ENCODE data around the gene RTP3.

The RTP3 gene

DNA sequence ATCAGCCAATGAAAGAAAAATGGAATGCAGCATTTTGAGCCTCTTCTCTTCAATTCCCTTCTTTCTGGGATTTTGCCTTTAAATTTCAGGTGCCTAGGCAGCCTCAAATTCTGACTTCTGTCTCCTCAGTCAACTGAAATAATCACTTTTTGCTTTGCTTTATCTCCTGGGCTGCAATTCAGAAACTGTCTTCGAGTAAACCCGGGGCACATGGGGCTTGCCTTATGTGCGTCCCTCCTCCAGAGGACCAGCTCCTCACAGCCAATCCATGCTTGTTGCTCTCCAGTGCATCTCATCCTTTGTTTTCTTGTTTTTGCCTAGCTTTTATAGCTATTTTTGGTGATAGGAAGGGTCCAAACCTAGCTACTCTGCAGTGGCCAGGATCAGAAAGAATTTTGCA is 8.8 kb downstream of the RTP3 start:
- TF ChIP-seq, protein P1, sequence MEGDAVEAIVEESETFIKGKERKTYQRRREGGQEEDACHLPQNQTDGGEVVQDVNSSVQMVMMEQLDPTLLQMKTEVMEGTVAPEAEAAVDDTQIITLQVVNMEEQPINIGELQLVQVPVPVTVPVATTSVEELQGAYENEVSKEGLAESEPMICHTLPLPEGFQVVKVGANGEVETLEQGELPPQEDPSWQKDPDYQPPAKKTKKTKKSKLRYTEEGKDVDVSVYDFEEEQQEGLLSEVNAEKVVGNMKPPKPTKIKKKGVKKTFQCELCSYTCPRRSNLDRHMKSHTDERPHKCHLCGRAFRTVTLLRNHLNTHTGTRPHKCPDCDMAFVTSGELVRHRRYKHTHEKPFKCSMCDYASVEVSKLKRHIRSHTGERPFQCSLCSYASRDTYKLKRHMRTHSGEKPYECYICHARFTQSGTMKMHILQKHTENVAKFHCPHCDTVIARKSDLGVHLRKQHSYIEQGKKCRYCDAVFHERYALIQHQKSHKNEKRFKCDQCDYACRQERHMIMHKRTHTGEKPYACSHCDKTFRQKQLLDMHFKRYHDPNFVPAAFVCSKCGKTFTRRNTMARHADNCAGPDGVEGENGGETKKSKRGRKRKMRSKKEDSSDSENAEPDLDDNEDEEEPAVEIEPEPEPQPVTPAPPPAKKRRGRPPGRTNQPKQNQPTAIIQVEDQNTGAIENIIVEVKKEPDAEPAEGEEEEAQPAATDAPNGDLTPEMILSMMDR (IDR thresholded peaks at IDR 0.05; ENCODE audit: borderline replicate concordance, insufficient read depth, low read depth, low read length), result no peak
- no peak overlapping the region for H3K4me3 ChIP-seq (ENCODE audit: low read depth, low read length)

GRCh38 chr3:46508850-46509591 is 11.2 kb downstream of the RTP3 start:
- TF ChIP-seq, protein P1 (IDR thresholded peaks at IDR 0.05; ENCODE audit: borderline replicate concordance, insufficient read depth, low read depth, low read length), result no peak

DNA sequence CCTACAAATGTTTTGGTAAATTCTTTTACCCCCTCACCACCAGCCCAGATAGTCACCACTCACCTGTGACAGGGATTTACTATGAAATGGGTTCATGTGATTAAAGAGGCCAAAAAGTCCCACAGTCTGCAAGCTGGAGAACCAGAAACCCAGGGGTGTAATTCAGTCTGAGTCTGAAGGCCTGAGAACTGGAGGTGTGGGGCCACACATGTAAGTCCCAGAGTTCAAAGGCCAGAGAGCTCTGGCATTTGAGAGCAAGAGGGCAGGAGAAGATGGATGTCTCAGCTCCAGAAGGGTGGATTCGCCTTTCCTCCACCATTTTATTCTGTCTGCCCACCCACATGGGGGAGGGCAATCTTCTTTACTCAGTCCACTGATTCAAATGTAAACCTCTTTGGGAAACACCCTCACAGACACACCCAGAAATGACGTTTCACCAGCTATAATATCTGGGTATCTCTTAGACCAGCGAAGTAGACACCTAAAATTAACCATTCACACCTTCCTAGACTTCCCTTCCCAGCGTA is 11.9 kb downstream of the RTP3 start:
- TF ChIP-seq, protein P1 (IDR thresholded peaks at IDR 0.05; ENCODE audit: borderline replicate concordance, insufficient read depth, low read depth, low read length), result no peak
- H3K4me3 ChIP-seq (ENCODE audit: low read depth, low read length), result no peak overlapping the region

More at GRCh38 chr3:46508850-46509591, 11.2 kb downstream of the RTP3 start:
- no peak overlapping the region for H3K4me3 ChIP-seq (ENCODE audit: low read depth, low read length)

GRCh38 chr3:46512191-46512749 is 14.5 kb downstream of the RTP3 start:
- H3K4me3 ChIP-seq (ENCODE audit: low read depth, low read length), result no peak overlapping the region
- TF ChIP-seq, protein P1 (IDR thresholded peaks at IDR 0.05; ENCODE audit: borderline replicate concordance, insufficient read depth, low read depth, low read length), result no peak

DNA sequence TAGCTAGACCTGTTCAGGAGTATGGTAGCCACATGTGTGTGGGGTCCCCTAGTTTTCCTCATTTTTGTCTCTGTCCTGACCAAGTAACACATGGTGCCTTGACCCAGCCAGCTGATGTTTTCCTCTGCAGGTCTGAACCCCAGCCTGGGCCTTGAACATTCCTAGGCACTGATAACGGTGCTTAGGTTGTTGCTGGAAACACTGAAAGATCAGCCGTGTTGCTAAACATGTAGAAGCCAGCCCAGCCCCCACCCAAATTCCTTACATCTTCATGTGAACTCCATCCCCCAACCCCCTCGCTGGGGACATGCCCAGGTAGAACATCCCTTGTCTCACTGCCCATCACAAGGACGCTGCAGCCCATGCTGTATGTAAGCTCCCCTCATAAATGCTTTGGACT is 18.7 kb downstream of the RTP3 start:
- no peak overlapping the region for H3K4me3 ChIP-seq (ENCODE audit: low read depth, low read length)
- TF ChIP-seq, protein P1 (IDR thresholded peaks at IDR 0.05; ENCODE audit: borderline replicate concordance, insufficient read depth, low read depth, low read length), result no peak

GRCh38 chr3:46517016-46517783 is 19.4 kb downstream of the RTP3 start:
- TF ChIP-seq, protein P1 (IDR thresholded peaks at IDR 0.05; ENCODE audit: borderline replicate concordance, insufficient read depth, low read depth, low read length), result no peak
- H3K4me3 ChIP-seq (ENCODE audit: low read depth, low read length), result no peak overlapping the region

All from GM12875 (cell line).